Stomach (tissue), 4 donors: ENCODE results near the gene CAMSAP3.

ENCODE experiments used
- CTCF ChIP-seq, 7 experiments: fragments of 450-650 bp in 4 of 7; fragments of 200-600 bp in 3 of 7; sonication (generic) in 3 of 7; IDR thresholded peaks; one replicate each; pipeline ENCODE4 v1.5.1; 2016 to 2019; ENCODE audit warnings: antibody characterized with exemption in 7 of 7, control low read depth in 2 of 7, mild to moderate bottlenecking in 1 of 7
- EP300 ChIP-seq: sonication (generic); formaldehyde crosslinking; IDR thresholded peaks from one replicate; pipeline ENCODE4 v1.6.1; 2017; ENCODE audit warnings: antibody characterized with exemption
- POLR2A ChIP-seq, 4 donors: fragments of 450-650 bp; IDR thresholded peaks; one replicate each; pipeline ENCODE4 v1.6.1; 2016; ENCODE audit warnings: antibody characterized with exemption in 4 of 4, control low read depth in 2 of 4, mild to moderate bottlenecking in 1 of 4, moderate library complexity in 1 of 4
- POLR2AphosphoS5 ChIP-seq, 3 donors: sonication (generic); formaldehyde crosslinking; IDR thresholded peaks; one replicate each; pipeline ENCODE4 v1.6.1; 2016; ENCODE audit warnings: antibody characterized with exemption in 3 of 3

GRCh38 chr19:7603919-7604318 is 8.3 kb downstream of the CAMSAP3 start:
- TF ChIP-seq CTCF (IDR thresholded peaks at IDR 0.05) = no peak
- TF ChIP-seq POLR2A (IDR thresholded peaks at IDR 0.05) = no peak
- TF ChIP-seq POLR2AphosphoS5 (IDR thresholded peaks at IDR 0.05) = no peak
- TF ChIP-seq EP300 = no peak
